Osteocyte (in vitro differentiated cells): ENCODE results near the gene HINT3. TPM values are rescaled to one million over a fixed set of nuclear protein-coding genes. Genes with fewer than 3 reads are reported as not detected.
"Not testable (repeated sequence)": the region's sequence is repeated elsewhere in the genome, so short reads cannot be mapped to it uniquely, and the experiment has no call there.

Experiments used
- DNase-seq: peaks from one replicate; pipeline ENCODE4 v3.0.0; 2021; ENCODE audit warnings: mixed read lengths; ENCODE audit not compliant: unreplicated experiment; ENCODE audit errors: extremely low spot score
- H3K27ac Mint-ChIP-seq: one replicate; pipeline ENCODE4 v1.8.0; 2021; ENCODE audit warnings: mild to moderate bottlenecking, mixed read lengths; ENCODE audit not compliant: unreplicated experiment
- H3K27me3 Mint-ChIP-seq: one replicate; pipeline ENCODE4 v1.8.0; 2021; ENCODE audit warnings: mixed read lengths; ENCODE audit not compliant: unreplicated experiment
- H3K36me3 Mint-ChIP-seq: one replicate; pipeline ENCODE4 v1.8.0; 2021; ENCODE audit warnings: mixed read lengths; ENCODE audit not compliant: unreplicated experiment
- H3K4me1 Mint-ChIP-seq: one replicate; pipeline ENCODE4 v1.8.0; 2021; ENCODE audit warnings: mixed read lengths; ENCODE audit not compliant: unreplicated experiment
- H3K4me3 Mint-ChIP-seq: one replicate; pipeline ENCODE4 v1.8.0; 2021; ENCODE audit warnings: mild to moderate bottlenecking, moderate library complexity, mixed read lengths; ENCODE audit not compliant: unreplicated experiment
- H3K9me3 Mint-ChIP-seq: one replicate; pipeline ENCODE4 v1.8.0; 2021; ENCODE audit warnings: mixed read lengths; ENCODE audit not compliant: unreplicated experiment
- CTCF ChIP-seq: fragments of 200-600 bp; sonication (generic); IDR thresholded peaks from 2 replicates; pipeline ENCODE4 v1.5.0; 2021; ENCODE audit warnings: antibody characterized with exemption, mild to moderate bottlenecking, moderate library complexity
- total RNA-seq: library from RNA; stranded (reverse); gene quantifications from 2 replicates; pipeline ENCODE4 v1.2.1, GENCODE V29; 2021

HINT3 gene
- total RNA-seq, 1 donor from 2014 or later: 15.0 TPM

- no peaks in the 10 kb centered on the region for H3K9me3 Mint-ChIP-seq
- TF ChIP-seq CTCF: no peak
- H3K36me3 Mint-ChIP-seq: peaks cover 38% of the 10 kb centered on the region
- no peak overlapping the region for H3K4me3 Mint-ChIP-seq
- no peak overlapping the region for H3K27ac Mint-ChIP-seq
- H3K27me3 Mint-ChIP-seq: no peaks in the 10 kb centered on the region
- DNase-seq: no peak
- no peaks in the 10 kb centered on the region for H3K4me1 Mint-ChIP-seq
Measured at GRCh38 chr6:126010040-126010439, 53.5 kb downstream of the HINT3 start.

GRCh38 chr6:126015863-126016262, 59.3 kb downstream of the HINT3 start:
- no peak overlapping the region for H3K27ac Mint-ChIP-seq
- H3K9me3 Mint-ChIP-seq: no peaks in the 10 kb centered on the region
- DNase-seq: no peak
- H3K36me3 Mint-ChIP-seq: peaks cover 54% of the 10 kb centered on the region
- H3K4me3 Mint-ChIP-seq: no peak overlapping the region
- no peaks in the 10 kb centered on the region for H3K4me1 Mint-ChIP-seq
- no peaks in the 10 kb centered on the region for H3K27me3 Mint-ChIP-seq
- TF ChIP-seq CTCF: no peak

- no peak for TF ChIP-seq CTCF
- no peaks in the 10 kb centered on the region for H3K27me3 Mint-ChIP-seq
- H3K9me3 Mint-ChIP-seq: no peaks in the 10 kb centered on the region
- H3K4me1 Mint-ChIP-seq: no peaks in the 10 kb centered on the region
- no peak for DNase-seq
- H3K4me3 Mint-ChIP-seq: no peak overlapping the region
- peaks cover 59% of the 10 kb centered on the region for H3K36me3 Mint-ChIP-seq
- no peak overlapping the region for H3K27ac Mint-ChIP-seq
Measured at GRCh38 chr6:126016591-126016990, 60.0 kb downstream of the HINT3 start.

- Mint-ChIP-seq H3K36me3 (peaks cover 57% of the 10 kb centered on the region), H3K27ac (no peak overlapping the region), H3K4me1 (no peaks in the 10 kb centered on the region), H3K9me3 (no peaks in the 10 kb centered on the region), H3K27me3 (no peaks in the 10 kb centered on the region), H3K4me3 (no peak overlapping the region)
- no peak for TF ChIP-seq CTCF
- DNase-seq: no peak
Measured at GRCh38 chr6:126017668-126018067, 61.1 kb downstream of the HINT3 start.

- DNase-seq: no peak
- H3K4me3 Mint-ChIP-seq: no peak overlapping the region
- no peak for TF ChIP-seq CTCF
- peaks cover 2% of the 10 kb centered on the region for H3K4me1 Mint-ChIP-seq
- H3K36me3 Mint-ChIP-seq: peaks cover 58% of the 10 kb centered on the region
- no peaks in the 10 kb centered on the region for H3K9me3 Mint-ChIP-seq
- H3K27ac Mint-ChIP-seq: no peak overlapping the region
- H3K27me3 Mint-ChIP-seq: no peaks in the 10 kb centered on the region
Measured at GRCh38 chr6:126020305-126021050, 63.9 kb downstream of the HINT3 start.

- H3K36me3 Mint-ChIP-seq: peaks cover 55% of the 10 kb centered on the region
- H3K4me1 Mint-ChIP-seq, DNase-seq, H3K9me3 Mint-ChIP-seq, H3K4me3 Mint-ChIP-seq, H3K27me3 Mint-ChIP-seq, H3K27ac Mint-ChIP-seq: not testable (repeated sequence)
Measured at GRCh38 chr6:126023474-126023873, 66.9 kb downstream of the HINT3 start.
